NOMO-1 (cell line): ENCODE results near the gene OCA2.
"Not testable (repeated sequence)": the region's sequence is repeated elsewhere in the genome, so short reads cannot be mapped to it uniquely, and the experiment has no call there.

Experiments
- DNase-seq, 2 experiments: peaks; one replicate each; lab custom pipeline; 2025; ENCODE audit not compliant: unreplicated experiment in 2 of 2; lab: John Stamatoyannopoulos, UW

OCA2 gene

DNA sequence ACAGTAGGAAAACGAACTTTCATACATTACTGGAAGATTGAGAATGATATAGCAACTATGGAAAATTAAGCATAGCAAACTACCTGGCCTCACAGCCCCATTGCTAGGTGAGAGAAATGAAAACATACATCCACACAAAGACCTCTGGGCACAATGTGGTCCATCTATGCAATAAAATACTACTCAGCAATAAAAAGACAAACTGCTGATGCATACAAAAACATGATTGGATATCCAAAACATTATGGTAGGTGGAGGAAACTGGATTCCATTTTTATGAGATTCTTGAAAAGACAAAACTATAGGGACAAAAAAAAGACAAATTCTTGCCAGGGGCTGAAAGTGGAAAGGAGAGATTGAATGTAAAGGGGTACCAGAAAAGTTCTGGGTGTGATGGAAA, 308.8 kb downstream of the OCA2 start:
- no peak for DNase-seq

DNA sequence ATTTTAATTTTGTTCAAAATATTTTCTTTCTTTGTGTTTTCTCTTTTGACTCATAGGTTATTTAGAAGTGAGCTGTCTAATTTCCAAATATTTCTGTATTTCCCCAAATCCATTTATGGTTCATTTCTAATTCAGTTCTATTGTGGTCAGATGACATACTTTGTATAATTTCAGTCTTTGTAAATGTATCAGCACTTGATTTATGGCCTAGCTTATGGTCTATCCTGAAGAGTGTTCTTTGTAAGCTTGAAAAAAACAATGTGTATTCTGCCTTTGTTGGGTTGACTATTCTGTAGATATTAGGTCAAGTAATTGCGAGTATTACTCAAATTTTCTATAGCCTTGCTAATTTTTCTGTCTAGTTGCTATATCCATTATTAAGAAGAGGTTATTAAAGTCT, 311.2 kb downstream of the OCA2 start:
- DNase-seq = no peak

DNA sequence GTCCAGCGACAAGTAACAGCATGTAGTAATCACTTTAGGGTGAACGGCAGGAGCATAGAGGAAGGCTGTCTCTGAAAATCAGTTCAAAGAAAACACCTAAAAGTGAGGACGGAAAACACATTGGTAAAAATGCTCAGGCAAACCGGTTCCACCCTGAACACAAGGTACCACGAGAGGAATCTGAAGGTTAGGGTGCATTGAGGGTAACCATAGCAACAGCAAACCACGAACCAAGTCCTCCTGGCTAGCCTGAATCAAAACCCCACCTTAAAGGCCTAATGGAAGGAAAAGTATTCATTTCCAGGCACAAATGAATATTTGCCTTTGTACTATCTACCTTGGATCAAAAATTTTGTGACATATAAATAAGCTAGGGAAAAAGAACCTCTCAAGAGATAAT, 315.0 kb downstream of the OCA2 start:
- DNase-seq = no peak

DNA sequence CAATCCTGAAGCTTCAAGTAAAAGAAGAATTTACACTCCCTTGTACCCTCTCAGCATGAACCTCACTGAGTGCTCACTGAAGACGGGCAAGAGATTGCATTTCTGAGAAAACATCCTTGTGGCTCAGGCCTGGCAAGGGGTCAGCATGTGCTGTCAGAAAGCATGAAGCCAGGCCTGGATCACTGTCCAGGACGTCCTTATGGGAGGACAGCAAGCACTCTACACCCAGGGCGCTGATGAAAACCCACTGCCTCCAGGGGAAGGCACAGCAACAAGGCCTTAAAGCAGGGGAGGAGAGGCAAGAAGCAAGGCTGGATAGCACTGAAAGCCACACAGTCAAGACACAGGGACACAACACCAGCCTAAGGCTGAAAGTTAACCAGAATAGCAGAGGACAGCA, 315.4 kb downstream of the OCA2 start:
- DNase-seq = no peak

DNA sequence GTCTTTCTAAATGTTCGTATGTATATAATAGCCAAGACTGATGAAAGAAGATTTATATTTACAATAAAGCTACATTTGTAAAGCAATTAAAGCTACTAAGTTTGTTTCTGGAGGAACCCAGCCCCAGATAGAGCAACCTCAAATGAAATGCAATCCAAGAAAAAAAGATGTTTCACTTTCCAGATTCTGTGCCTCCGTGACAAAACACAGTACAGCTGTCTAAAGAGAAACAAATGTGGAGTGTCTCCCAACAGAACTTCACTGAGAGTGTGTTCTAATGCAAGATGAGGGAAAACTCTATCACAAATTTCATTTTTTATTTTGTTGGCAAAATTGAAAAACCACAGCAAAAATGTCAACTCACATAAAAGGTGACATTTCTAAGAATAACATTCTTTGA, 317.0 kb downstream of the OCA2 start:
- DNase-seq = no peak

DNA sequence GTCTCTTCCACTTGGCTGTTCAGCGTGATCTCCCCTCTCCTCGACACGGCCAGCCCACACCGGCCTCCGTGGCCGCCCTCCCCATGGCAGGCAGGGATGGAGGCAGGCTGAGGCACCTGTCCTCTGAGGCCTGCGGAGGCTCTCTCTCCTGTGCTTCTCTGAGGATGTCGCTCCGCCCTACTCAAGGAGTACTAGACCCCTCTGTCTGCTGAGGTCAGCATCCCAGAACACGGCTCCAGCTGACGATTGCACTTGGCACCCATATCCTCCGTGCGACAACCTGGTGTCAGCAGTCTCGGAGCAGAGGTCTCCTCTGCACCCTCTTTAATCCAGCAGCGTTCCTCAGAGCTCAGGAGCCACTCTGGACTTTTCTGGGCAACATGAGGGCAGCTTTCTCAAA, 322.6 kb downstream of the OCA2 start:
- DNase-seq = no peak

DNA sequence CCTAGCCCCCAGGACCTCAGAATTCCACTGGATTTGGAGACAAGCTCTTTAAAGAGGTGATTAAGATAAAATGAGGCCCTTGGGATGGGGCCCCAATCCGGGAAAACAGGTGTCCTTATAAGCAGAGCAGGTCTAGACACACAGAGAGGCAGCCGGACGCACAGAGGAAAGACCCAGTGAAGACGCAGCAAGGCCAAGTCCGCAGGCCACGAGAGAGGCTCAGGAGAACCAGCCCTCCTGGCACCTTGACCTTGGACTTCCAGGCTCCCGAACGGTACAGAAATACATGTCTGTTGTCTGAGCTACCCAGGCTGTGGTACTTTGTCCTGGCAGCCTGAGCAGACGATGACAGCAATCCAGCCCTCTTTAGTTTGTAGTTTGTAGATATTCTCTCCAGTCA, 324.5 kb downstream of the OCA2 start:
- DNase-seq = no peak

DNA sequence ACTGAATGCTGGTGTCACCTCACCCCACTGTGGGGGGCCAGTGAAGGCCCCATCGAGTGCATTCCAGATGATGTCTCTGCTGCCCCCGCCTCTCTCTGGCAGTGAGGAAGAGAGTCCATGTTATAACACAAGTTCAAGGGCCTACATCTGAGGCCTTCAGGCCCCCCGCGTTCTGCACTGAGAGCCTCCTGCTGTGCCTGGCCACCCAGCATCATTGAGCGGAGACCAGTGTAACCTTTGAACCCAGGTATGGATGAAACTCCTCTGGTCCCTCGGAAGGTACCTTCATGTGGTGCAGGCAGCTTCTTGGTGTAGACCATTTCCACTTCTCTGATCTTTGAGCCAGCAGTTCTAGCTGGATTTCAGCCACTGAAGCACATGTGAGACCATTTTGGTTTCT, 324.9 kb downstream of the OCA2 start:
- DNase-seq = no peak

DNA sequence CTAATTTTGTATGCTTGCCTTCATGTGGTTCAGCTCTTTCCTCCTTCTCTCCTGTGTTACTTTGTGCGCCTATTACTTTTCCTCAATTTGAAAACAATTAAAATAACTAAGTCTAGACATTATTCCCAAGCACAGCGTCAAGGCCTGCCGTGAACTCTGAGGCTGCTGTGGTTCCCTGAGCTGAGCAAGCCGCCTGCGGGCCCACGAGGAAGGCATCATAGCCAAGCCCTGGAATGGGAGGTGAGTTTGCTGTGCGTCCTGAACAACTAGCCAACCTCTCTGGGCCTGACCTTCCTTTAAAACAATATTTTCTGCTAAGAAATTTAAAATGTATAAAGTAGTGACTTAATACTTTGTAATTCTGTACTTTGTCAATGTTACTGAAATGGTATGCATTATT, 327.2 kb downstream of the OCA2 start:
- DNase-seq = no peak

DNA sequence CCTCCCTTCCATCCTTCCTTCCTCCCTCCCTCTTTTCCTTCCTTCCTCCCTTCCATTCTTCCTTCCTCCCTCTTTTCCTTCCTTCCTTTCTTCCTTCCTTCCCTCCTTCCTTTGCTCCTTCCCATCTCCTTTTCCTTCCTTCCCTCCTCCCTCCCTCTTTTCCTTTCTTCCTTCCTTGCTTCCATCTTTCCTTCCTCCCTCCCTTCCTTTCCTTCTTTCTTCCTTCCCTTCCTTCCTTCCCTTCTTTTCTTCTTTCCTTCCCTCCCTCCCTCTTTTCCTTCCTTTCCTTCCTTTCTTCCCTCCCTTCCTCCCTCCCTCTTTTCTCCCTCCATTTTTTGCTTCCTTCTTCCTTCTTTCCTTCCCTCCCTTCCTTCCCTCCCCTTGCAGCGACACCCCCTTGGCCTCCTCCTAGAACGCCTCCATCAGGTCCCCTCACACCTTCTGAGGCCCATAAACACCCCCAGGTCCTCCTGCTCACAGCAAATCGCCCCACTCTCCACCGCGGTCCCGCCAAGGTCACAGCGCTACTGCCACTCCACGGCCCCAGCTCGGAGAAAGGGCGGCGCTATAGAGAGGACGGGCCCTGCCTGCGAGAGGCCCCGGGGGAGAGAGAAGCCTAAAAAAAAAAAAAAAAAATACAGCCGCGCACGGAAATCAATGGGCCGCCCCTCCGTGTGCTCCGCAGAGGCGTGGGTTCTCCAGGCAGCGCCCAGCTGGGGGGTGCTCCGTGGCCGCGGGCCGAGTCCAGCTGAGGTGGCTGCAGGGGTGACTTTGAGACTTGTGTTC, 328.2 kb downstream of the OCA2 start:
- DNase-seq = no peak

DNA sequence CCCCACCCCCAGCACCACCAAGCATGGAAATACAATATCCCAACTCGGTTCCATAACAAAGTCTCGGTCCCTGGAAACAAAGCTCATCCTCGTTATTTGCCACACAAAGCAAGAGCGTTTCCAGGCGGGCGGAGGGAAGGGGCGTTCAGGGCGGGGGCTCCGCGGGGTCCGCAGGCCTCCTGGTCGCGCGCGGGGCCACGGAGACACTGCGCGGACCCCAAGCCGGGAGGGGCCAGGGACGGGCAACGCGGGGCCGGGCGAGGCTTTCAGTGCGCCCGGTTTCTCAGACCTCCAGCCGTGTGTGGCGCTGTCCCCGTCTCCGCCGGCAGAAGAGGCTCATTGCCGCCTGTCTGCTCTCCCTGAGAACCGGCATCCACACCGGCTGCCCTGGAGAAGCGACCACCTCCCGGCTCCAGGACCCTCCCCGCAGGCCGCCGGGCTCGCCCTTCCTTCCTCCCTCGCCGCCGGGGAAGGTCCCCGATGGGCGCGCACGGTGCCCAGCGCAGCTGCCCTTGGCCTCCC, 329.0 kb downstream of the OCA2 start:
- no peak for DNase-seq

DNA sequence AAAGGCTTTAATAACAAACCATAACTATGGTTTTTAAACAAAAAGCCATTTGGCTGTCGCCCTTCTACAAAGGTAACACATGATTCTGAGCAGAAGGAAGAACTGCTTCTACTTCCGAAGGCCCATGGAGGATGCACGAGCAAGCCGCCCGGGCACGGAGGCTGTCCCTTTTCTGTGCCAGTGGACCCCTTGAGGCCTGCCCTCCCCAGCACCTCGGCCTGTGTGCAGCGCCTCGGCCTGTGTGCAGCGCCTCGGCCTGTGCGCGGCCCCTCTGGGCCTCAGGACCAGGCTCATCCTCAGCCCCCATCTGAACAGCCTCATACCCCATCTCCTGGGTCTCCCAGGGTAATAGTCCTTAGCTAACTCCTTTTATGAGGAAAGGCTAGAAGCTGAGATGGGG, 329.5 kb downstream of the OCA2 start:
- DNase-seq = no peak

DNA sequence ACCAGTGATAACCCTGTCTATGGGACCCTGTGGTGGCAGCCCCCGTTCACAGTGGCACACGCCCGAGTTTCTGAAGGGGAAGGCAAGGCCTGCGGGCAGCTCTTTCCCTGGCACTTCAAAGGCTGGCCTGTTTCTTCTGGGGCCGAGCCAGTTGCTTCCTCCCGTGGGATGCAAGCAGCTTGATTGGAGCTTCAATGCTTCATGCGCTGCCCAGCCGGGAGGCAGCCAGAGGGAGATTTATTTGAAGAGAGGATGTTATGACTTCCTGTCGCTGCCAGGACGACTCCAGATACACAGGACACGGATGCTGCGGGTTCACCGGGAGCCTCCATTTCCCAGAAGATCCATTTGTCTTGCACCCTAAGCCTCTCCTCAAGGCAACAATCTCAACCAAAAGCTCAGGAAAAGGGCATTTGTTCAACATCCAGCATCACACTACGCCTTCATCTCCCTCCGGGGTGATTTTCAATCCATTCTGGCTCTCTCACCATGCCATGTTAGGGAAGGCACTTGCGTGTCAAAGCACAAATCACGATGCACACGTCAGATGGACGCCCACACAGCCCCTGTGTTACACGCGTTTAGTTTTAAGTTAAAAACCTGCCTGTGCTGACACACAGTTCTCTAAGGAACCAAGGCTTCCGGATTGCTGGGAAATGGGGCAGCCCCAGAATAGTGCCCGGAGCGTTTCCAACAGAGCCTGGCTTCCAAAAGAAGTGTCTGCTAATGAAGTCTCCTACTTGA, 330.2 kb downstream of the OCA2 start:
- no peak for DNase-seq

DNA sequence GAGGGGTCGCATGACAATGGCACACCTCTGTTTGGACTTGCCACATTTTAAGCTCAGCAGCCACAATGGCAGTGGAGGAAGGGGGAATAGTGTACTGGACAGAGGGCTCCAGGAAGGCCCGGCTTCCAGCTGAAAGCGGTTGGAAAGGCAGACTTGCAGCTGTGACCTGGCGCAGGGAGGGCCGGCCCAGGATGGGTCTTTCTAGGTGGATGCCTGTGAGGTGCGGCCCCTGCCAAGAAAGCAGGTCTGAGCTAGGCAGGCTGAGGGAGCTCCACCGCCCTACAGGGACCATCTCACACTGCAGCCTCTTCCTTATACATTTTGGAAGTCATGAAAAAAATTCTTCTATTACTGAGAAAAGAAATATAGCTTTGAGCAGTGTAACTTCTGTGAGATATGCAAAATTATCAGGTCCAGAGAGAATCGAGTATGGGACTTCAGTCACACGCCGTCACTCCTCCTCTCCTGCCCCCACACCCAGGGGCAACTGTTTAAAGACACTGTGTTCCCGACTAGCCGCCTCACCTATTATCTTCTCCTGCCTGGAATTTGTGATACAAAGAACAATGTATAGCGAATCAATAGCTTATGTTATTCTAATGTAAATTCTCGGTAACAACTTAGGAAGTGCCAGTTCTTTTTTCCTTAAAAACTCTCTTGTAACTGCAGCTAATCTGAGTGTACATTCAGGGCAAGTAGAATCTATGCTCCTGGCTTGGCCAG, 331.0 kb downstream of the OCA2 start:
- no peak for DNase-seq

DNA sequence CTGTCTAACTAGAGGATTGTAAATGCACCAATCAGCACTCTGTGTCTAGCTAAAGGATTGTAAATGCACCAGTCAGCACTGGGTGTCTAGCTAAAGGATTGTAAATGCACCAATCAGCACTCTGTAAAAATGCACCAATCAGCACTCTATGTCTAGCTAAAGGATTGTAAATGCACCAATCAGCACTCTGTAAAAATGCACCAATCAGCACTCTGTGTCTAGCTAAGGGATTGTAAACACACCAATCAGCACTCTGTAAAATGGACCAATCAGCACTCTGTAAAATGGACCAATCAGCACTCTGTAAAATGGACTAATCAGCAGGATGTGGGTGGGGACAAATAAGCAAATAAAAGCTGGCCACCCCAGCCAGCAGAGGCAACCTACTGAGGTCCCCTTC, 331.7 kb downstream of the OCA2 start:
- not testable (repeated sequence) for DNase-seq

DNA sequence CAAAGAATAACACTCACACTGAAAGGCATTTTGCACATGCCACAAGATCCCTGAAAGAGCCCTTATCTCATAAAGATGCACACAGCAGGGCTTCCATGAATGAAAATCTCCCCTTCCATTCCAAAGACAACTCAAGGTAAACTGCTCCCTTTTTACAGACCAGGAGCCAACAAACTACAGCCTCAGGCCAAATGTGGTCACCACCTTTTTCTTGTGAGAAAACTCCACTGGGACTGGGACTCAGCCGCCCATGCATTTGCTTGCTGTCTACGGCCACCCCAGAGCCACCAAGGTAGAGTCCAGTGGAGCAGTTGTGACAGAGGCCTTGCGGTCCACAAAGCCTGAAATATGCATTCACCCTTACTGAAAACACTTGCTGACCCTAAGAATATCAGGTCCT, 334.8 kb downstream of the OCA2 start:
- DNase-seq = no peak

DNA sequence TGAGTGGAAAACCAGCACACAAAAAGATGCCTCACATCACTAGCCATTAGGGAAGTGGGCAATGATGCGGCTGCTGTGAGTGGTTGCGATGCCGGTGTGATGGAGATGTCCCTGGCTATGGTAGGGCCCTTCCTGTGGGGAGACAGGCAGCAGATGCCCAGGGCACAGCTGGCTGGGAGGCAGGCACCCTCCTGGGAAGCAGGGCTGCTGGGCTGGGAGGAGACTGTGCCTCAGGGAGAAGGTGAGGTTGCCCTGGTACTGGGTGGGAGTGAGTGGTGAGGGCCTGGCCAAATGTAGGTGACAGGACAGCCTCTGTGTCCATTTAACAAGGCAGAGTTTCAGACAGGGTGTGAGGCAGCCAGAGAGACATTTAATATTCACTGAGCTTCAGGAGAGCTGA, 335.6 kb downstream of the OCA2 start:
- no peak for DNase-seq

DNA sequence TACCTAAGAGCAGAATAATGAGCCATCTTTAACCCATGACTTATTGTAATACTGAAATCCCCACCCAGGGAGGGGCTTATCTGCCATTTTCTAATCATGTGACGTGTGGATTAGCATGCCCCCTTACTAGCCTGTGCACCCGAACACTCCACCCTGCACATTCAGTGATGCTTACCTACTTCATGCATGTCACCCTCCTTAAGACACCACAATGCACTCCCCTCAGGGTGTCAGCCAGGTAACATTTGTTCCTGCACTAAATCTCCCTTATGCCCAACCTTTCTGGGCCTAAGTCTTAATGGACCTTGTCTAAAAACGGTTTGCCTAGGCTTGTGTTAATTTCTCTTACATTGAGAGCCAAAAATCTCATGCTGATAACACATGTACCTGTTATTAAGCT, 336.6 kb downstream of the OCA2 start:
- no peak for DNase-seq

DNA sequence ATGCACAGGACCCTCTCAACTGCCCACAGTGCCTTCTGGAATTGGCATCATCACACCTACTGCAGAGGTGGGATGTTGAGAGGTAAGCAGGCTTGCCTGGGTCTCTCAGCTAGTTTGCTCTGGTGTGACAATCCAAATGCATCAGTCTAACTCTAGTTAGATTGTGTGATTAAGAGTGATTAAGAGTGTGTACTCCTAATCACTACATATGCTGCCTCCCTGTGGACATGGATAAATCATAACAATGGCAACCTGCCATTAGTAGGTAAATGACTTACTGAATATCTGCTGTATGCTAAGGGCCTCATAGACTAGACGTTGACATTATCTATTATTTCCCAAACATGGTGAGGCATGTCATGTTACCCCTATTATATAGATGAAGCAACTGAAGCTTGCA, 342.1 kb downstream of the OCA2 start:
- no peak for DNase-seq

DNA sequence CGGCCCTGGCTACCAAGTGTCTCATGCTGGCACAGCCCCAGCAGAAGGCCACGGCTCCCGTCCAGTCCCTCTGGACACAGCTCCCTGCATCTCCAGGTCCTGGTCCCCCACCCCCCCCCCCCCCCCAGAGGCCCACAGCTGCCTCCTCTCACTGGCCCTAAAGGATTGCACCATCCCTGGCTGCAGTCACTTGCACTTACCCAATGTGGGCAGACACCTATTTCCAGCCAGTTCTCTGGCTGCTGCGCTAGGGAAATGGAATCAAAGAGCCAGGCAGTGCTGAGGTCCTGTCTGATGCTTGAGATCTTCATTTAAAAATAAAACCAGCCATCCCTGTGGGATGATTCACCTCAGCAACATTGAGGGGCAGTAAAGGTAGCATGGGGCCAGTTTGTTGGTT, 346.4 kb downstream of the OCA2 start:
- no peak for DNase-seq

DNA sequence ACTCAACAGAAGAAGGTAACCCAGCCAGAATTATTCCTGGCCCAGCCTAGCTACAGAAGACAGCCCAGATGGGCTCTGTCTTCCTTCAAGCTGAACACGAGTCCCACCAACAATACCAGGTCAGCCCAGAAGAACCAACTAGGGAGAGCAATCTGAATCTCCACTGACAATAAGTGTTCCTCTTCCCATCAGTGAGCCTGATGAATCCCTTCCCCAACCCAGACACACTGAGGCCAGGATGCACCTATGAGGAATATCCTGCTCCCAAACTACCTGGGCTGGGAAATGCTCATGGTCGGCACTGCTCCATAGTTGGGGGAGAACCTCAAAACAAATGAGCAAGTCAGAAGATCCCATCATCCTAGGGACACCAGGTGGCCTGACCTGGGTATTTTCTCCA, 351.1 kb downstream of the OCA2 start:
- DNase-seq = no peak
